ENCODE measurements around the gene KRTAP12-4.

DNA sequence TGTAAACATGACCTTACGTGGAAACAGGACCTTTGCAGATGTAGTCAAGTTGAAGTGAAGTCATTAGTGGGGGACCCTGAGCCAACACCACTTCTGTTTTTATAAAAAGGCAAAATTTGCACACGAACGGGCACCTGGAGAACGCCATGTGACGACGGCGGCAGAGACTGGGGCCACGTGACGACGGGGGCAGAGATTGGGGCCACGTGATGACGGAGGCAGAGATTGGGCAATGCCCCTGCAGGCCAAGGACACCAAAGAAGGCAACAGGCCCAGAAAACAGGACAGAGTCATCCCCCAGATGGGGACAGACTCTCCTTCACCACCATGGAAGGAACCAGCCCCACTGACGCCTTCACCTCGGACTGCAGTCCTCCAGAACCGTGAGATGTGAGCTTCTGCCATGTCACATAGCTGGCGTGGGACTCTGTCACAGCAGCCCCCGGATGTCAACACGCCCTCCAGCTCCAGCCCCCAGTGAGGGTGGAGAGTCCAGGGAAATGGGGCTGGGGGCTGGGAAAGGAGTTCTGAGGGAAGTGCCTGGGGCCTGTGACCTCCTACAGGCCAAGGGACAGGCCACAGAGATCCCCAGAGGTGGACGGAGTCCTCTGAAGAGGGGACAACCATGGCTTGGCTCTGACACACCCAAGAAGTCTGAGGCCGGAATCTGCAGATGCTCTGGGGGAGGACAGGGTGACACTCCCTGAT is 4.0 kb downstream of the KRTAP12-4 start:
- TF ChIP-seq POLR2A (IDR thresholded peaks at IDR 0.05), result no peak
- no peak for TF ChIP-seq CTCF (IDR thresholded peaks at IDR 0.05)

All from suprapubic skin (tissue), 3 donors.